Embryonic facial prominence (tissue), 1 donor: ENCODE data around the gene GSN.
A peak's percentile ranks its signal among the peaks of the same experiment; 100 is the strongest.

ENCODE experiments used
- DNase-seq: peaks from one replicate; pipeline ENCODE4 v3.0.0-alpha.2; 2016; ENCODE audit errors: extremely low spot score

Gene GSN

DNA sequence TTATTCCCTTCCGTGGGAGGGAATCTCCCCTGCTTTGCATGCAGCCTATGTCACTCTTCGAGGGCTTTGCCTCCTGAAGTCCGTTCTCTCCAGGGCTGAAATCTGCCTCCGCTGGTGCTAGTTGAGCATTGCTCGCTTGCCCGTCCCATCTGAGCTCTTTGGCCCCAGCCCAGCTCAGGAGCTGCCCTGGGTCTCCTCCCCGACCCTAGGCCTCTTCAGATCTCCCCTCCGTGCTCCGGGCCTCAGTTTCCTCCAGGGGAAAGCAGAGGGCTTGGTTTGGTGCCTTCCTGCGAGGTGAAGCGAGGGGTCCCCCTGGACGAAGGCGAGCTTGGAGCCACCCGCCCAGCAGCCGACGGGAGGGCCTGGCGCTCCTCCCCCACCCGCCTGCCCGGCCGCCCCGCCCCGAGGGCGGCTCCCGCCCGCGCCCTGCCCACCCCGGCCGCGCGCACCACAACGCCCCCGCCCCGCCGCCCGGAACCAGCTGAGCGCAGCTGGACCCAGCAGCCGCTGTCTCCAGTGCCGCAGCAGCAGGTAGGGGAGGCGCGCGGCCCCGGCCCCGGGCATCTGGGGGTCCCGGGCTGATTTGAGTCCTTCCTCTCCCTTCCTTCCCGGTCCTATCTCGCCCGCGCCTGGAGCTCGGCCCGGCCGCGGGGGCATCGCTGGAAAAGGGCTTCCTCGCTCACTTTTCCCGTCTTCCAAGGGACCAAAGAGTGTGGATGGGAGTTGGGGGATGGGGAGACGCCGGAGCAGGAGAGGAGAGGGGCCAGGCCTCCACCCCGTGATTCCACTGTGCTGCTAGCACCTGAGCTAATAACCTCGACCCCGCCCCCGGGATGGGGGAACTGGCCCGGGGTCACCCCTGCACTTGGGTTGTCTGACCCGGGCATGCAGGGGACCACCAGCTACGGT is at the start of gene GSN:
GSN (plus strand) TSS at position 474 of the 909 bp plus-strand sequence. CDS start 33,810 bp downstream, outside the sequence.
- no peak for DNase-seq

- no peak for DNase-seq
Measured at GRCh38 chr9:121218357-121219027, 49.5 kb upstream of the GSN start.

GRCh38 chr9:121219530-121219929 is 48.4 kb upstream of the GSN start:
- no peak for DNase-seq

- DNase-seq: no peak
Measured at GRCh38 chr9:121220996-121221663, 46.8 kb upstream of the GSN start.

GRCh38 chr9:121221664-121222055 is 46.3 kb upstream of the GSN start:
- DNase-seq: no peak

- DNase-seq: no peak
Measured at GRCh38 chr9:121222524-121223171, 45.3 kb upstream of the GSN start.

- no peak for DNase-seq
Measured at GRCh38 chr9:121225240-121225639, 42.7 kb upstream of the GSN start.

- no peak for DNase-seq
Measured at GRCh38 chr9:121226175-121226574, 41.8 kb upstream of the GSN start.

DNA sequence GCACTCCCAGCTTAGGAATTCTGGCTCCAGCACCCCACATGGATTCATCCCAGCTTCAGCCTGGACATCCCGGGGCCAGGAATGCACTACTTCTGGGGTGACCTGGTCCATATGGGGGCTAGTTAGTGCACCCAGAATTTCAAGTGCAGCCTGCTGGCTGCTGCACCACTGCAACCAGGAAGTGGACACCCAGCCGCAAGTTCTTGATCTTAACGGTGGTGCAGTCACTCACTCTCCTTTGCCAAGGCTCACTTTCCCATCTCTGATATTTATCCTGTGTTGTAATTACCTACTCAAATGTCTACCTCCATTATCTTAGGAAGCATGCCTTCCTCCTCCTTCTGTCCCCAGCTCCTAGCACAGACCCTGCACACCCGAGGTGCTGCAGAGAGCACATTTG is 40.1 kb upstream of the GSN start:
- DNase-seq: no peak

DNA sequence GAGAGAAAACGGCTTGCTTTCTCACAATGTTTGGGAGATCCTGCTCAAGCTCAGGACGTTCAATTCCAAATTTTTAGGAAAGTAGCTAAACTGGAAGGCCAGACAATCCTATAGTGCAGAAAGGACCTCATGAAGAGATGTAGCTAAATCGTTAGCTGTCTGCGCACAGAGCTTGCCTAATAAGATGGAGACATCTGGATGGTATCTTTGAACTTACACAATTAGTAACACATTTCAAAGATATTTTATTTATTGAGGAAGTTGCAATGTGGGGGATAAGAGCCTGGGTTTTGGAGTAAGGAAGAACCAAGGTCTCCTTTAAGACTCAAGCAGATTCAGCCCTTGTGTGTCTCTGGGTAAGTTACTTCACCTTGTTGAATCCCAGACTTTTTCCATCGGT is 37.7 kb upstream of the GSN start:
- no peak for DNase-seq

DNA sequence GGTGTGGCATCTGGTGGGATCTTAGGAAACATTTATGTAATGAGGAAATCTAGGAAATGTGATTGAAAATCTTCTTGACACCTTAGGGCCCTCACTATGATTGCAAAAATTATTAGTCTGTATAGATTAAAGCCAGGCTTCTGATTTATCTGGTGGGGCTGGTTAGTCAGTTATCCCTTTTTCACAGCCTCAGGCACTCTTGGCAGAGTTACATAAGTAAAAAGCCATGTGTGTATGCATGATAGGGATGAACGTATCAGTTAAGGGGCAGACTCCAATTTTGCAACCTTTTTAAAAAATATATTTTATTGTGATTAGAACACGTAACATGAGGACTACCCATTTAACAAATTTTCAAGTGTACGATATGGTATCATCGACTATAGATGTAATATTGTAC is 35.7 kb upstream of the GSN start:
- DNase-seq: no peak

DNA sequence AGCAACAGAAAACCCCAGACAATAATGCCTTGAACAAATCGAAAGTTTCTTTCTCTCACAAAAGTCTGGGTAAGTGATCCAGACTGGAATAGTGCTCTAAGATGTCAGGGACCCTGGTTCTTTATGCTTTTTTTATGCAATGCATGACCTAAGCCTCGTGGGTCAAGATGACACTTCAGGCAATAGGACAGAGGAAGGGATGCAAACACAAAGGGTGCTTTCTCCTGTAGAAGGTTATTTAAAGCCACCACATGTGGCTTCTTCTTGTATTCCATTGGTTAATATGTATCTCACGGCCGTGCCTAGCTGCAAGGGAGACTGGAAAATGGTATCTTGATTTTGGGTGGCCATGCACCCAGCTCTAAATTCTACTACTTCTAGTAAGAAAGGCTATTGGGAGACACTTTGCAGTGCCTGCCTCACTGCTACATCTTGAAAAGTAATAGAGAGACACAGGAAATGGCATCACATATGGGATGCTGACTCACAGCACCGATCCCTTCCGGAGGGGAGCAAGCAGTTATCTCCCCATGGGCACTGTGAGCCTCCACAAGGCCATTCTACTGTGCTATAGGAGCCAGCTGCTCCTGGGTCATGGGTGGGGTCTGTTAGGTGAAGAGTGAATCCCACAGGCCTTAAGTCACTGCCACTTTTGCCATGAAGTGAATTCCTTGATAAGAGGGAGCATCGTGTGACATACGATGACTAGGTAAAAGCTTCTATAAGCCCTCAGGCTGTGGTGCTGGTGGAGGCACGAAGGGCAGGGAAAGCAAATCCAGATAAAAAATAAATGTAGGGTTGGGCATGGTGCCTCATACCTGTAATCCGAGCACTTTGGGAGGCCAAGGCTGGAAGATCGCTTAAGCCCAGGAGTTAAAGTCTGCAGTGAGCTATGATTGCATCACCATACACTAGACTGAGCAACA is 33.8 kb upstream of the GSN start:
- no peak for DNase-seq

- no peak for DNase-seq
Measured at GRCh38 chr9:121234832-121235161, 33.2 kb upstream of the GSN start.

GRCh38 chr9:121235512-121235911 is 32.5 kb upstream of the GSN start:
- no peak for DNase-seq

DNA sequence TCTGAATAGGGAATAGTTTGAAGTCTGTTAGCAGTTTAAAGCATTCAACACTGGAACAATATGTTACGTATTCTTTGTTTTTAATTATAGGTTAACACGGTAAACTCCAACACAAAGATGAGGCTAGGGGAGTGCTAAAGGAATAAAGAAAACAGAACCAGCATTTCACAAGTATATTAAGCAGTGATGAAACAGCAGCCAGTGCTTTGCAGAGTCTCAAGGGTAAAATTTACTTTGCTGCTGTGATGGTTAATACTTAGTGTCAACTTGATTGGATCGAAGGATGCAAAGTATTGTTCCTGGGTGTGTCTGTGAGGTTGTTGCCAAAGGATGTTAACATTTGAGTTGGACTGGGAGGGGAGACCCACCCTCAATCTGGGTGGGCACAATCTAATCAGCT is 30.0 kb upstream of the GSN start:
- DNase-seq: no peak

- DNase-seq: no peak
Measured at GRCh38 chr9:121239071-121239470, 28.9 kb upstream of the GSN start.

- DNase-seq: no peak
Measured at GRCh38 chr9:121239851-121240250, 28.1 kb upstream of the GSN start.

DNA sequence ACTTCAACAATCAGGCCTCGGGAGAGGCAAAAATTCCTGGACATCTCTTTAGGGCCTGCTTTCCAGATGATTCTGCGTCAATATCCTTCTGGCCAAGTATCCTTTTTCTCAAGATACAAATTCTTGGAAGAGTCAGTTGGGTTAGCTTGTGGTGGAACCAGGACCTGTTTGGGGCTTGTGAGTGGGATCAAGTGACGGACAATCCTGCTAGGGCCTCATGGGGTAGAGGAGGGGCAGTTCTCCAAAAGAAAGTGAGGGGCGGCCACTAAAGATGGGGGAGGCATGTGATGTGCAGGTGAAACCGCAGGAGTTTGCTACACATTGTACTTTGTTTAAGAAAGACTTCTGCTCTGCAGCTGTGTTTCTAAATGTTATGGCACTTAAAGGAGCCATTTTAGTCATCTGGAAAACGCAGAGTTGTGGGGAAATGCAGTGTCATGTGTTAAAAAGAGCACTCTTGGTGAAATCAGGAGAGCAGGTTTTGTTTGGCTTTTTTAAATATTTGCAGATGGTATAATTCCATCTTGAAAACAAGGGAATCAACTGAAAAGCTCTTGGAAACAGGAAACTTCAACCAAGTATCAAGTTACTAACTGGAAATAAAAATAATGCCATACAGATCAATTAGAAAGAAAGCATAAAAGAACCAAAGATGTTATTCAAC is 27.4 kb upstream of the GSN start:
- peak; percentile 16 for DNase-seq

DNA sequence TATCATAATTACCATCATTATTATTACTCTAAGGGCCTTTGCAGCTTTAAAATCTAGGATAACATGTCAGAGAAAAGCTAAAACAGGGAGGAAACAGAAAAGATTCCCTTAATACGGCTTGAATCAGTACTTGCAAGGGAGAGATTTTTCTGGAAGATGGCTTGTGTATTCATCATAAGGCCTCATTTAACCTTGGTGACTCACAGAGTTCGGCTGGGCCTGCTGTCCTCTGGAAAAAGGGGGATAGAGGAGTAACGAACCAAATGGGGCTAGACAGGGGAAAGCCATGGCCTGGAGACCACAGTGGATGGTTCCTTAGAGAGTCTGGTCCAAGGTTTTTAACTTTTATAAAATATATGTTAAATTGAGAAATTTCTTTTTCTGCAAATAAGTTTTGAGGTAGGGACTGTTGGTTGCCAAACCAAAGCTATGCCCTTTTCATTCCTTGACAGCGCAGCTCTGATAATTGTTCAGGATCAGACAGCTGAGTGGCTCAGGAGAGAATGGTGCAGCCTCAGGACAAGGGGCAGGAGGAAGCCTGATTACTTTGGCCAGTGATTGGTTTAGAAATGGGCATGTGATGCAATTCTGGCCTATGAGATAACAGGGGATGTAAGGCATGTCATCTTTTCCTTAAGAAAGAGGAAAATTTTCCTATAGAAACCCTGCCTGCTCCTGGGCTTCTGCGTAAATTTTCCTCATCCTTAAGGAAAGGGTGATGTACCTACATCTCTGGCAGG is 25.6 kb upstream of the GSN start:
- no peak for DNase-seq

DNA sequence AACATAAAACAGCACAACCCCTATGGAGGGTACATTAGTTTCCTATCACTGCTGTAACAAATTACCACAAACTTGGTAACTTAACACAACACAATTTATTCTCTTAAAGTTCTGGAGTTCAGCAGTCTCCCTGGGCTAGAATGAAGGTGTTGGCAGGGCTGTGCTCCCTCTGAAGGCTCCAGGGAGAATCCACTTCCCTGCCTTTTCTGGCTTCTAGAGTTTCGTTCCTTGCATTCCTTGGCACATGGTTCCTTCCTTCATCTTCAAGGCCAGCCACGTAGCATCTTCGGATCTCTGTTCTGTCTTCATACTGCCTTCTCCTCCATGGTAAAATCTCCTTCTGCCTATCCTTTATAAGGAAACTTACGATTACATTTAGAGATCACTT is 25.0 kb upstream of the GSN start:
- no peak for DNase-seq
